Fibroblast of villous mesenchyme (primary cell): Measurements from ENCODE around the gene ROM1. TPM values are rescaled to one million over a fixed set of nuclear protein-coding genes. Genes with fewer than 3 reads are reported as not detected.
A peak's percentile ranks its signal among the peaks of the same experiment; 100 is the strongest.

Experiments
- DNase-seq: peaks from one replicate; pipeline ENCODE4 v3.0.0-alpha.2; 2010; ENCODE audit warnings: low read depth
- H3K4me3 ChIP-seq: 2 replicates; pipeline ENCODE4 v1.5.1; 2011; ENCODE audit warnings: low read depth, mild to moderate bottlenecking, low read length
- total RNA-seq: library from RNA; depleted of rRNA; stranded (reverse); fragments of >200 nt; gene quantifications from 2 replicates; pipeline ENCODE4 v1.2.3, GENCODE V29; 2012
- TF ChIP-seq, protein P1 (sequence below): IDR thresholded peaks from 2 replicates; pipeline ENCODE4 v1.5.1; 2012; ENCODE audit warnings: low read depth, mild to moderate bottlenecking, low read length; ENCODE audit not compliant: insufficient read depth

ROM1 gene
- total RNA-seq, 1 donor = 3.0 TPM

DNA sequence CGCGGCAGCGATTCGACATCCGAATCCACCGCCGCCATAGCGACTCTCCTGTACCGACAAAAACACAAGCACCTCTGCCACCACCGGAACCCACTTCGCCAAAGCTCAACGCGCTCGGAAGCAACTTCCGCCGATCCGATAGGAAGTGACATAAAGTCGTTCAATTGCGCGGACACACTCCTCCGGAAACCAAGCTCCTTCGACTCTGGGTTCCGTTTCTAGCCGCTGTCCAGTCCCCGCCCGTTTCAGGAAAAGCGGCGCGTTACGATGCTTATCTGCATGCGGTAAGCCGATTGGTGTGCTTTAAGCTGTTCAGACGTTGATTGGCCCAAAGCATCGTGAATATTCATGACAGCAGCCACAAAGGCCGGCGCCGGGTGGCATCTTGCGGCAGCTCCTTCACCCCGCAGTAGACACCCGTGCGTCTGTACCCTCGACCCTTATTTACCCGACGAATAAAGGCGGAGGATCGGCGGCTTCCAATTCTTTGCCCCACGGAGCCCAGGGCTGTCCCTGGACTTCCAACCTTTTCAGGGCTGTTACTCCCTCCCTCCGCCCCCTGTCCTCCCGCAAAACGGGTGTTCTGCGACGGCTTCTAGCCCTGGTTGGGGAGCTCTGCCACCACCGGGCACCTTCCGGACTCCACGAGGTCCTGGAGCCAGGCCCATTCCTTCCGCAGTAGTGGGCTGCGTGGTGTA lies 21.5 kb upstream of the ROM1 start, which contains the start of gene TUT1:
TUT1 (minus strand) TSS at position 76 of the 698 bp plus-strand sequence; CDS start at position 38, 38 bp downstream.
- DNase-seq = peak; percentile 100
- TF ChIP-seq, protein P1, sequence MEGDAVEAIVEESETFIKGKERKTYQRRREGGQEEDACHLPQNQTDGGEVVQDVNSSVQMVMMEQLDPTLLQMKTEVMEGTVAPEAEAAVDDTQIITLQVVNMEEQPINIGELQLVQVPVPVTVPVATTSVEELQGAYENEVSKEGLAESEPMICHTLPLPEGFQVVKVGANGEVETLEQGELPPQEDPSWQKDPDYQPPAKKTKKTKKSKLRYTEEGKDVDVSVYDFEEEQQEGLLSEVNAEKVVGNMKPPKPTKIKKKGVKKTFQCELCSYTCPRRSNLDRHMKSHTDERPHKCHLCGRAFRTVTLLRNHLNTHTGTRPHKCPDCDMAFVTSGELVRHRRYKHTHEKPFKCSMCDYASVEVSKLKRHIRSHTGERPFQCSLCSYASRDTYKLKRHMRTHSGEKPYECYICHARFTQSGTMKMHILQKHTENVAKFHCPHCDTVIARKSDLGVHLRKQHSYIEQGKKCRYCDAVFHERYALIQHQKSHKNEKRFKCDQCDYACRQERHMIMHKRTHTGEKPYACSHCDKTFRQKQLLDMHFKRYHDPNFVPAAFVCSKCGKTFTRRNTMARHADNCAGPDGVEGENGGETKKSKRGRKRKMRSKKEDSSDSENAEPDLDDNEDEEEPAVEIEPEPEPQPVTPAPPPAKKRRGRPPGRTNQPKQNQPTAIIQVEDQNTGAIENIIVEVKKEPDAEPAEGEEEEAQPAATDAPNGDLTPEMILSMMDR = no peak
- H3K4me3 ChIP-seq = peak within 1 kb of the TSS; percentile 76

GRCh38 chr11:62592146-62592815 lies 20.8 kb upstream of the ROM1 start:
- DNase-seq = no peak
- TF ChIP-seq, protein P1 = no peak
- peak overlapping the region; percentile 76 for H3K4me3 ChIP-seq

DNA sequence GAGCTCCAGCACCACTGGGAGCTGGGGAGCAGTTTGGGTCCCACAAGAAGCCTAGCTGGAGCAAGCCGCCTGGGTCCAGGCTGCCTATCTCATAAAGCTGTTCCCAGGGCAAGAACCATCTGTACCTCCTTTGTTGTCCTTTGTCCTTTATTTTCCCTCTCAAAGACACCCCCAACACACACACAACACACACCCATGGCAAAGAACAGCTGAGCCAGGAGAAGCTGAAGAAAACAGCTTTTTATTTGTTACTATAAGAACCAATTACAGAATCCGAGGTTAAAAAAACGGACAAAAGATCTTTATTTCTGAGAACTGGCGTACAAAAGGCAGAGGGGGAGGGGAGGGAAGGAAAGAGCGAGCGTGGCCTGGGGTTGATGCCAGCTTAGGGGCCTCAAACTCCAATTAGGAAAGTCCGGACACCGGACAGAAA lies 20.1 kb upstream of the ROM1 start:
- no peak overlapping the region for H3K4me3 ChIP-seq
- TF ChIP-seq, protein P1 = no peak
- no peak for DNase-seq

DNA sequence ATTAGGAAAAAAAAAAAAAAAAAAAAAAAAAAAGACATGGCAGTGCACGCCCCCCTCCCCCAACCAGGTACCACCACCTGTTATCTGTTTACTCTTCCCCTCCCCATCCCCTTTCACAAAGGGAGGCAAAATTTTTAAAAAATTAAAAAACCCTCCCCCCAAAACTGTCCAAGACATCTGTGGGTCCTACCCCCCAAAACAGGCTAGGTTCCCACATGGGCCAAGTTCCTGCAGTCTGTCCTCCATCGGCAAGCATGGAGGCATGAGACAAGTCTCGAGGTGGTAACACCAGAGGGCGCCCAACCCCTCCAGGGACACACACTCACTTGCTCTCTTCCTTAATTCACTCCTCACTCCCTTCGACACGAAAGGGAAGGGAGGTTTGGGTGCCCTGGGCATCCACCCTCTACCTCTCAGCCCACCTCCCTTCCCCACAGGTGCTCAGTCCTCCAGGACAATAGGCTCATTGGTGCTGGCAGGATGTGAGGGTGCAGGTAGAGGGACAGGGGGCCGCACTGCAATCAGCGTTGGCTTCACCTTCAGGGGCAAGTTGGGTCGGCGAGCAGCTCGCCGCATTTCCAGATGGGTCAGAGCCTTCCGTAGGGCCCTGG lies 19.5 kb upstream of the ROM1 start:
- no peak overlapping the region for H3K4me3 ChIP-seq
- TF ChIP-seq, protein P1 = peak; percentile 69
- peak; percentile 81 for DNase-seq

- TF ChIP-seq, protein P1 = no peak
- no peak overlapping the region for H3K4me3 ChIP-seq
- DNase-seq = no peak
Observed at GRCh38 chr11:62595124-62595523, 17.9 kb upstream of the ROM1 start.

DNA sequence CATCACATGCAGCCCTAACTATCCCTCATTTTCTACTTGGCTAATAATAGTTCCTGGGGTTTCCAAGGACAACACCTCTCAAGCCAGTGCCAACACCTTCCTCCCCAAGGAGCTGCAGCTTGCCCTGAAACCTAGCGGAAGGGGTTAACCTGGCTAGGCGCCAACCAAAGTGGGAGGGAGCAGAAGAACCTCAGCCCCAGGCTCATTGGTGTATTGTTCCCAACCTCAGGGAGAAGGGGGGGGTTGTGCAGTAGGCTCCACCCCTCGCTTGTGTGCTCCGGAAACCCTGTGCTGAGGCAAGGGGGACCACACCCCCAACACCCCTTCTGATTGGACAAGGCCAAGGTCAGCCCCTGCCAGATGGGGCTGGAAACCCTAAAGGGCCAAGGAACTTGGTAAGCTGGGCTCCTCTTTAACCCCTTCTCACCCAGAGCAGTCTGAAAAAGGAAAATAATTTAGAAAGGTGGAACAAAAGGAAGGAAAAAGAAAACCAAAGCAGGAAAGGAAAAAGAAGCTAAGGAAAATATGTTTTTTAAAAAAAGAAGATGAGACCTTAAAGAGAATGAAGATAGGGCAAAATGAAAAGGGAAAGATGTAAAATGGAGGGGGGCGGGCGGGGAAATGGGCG lies 13.9 kb upstream of the ROM1 start:
- peak; percentile 99 for DNase-seq
- peak overlapping the region; percentile 92 for H3K4me3 ChIP-seq
- TF ChIP-seq, protein P1 = no peak
